ENCODE results near the gene TTLL11. TPM values are rescaled to one million over a fixed set of nuclear protein-coding genes. Genes with fewer than 3 reads are reported as not detected.

TTLL11 gene
- total RNA-seq, 2 donors from 2014 or later = 11.7 to 11.9 TPM

- no peak for TF ChIP-seq CTCF (IDR thresholded peaks at IDR 0.05)
- no peak for TF ChIP-seq POLR2A (IDR thresholded peaks at IDR 0.05)
- no peak for TF ChIP-seq POLR2AphosphoS5 (IDR thresholded peaks at IDR 0.05)
- intact Hi-C loops (cut with DNase I) = no loop called here
- DNase-seq (ENCODE audit: low spot score) = no peak
- 78% methylated on average over 12 of the region's 12 CpGs for WGBS
- H3K27me3 ChIP-seq (replicated peaks; ENCODE audit: insufficient read depth) = no peaks in the 10 kb centered on the region
- H3K9me3 ChIP-seq = no peaks in the 10 kb centered on the region
- H3K27ac ChIP-seq = no peak overlapping the region
- peaks cover 3% of the 10 kb centered on the region for H3K4me1 ChIP-seq (replicated peaks)
- H3K4me3 ChIP-seq = no peak overlapping the region
- H3K36me3 ChIP-seq = no peaks in the 10 kb centered on the region
These were observed 40.3 kb upstream of the TTLL11 start for GRCh38 chr9:122133263-122133983.

- Histone ChIP-seq H3K27ac (no peak overlapping the region), H3K9me3 (no peaks in the 10 kb centered on the region), H3K27me3 (replicated peaks; ENCODE audit: insufficient read depth) (no peaks in the 10 kb centered on the region), H3K4me1 (replicated peaks) (peaks cover 3% of the 10 kb centered on the region), H3K36me3 (no peaks in the 10 kb centered on the region), H3K4me3 (no peak overlapping the region)
- whole genome bisulfite sequencing = 100% methylated on average over 4 of the region's 4 CpGs
- TF ChIP-seq CTCF (IDR thresholded peaks at IDR 0.05) (no peak), POLR2AphosphoS5 (IDR thresholded peaks at IDR 0.05) (no peak), POLR2A (IDR thresholded peaks at IDR 0.05) (no peak)
- DNase-seq (ENCODE audit: low spot score) = no peak
- intact Hi-C loops (cut with DNase I) = no loop called here
These were observed 39.4 kb upstream of the TTLL11 start for GRCh38 chr9:122132539-122132938.

GRCh38 chr9:122131401-122132001, 38.4 kb upstream of the TTLL11 start:
- Histone ChIP-seq H3K27ac (no peak overlapping the region), H3K36me3 (no peaks in the 10 kb centered on the region), H3K9me3 (no peaks in the 10 kb centered on the region), H3K4me1 (replicated peaks) (peaks cover 3% of the 10 kb centered on the region), H3K27me3 (replicated peaks; ENCODE audit: insufficient read depth) (no peaks in the 10 kb centered on the region), H3K4me3 (no peak overlapping the region)
- WGBS = 23% methylated on average over 20 of the region's 21 CpGs
- intact Hi-C loops (cut with DNase I) = no loop called here
- TF ChIP-seq POLR2AphosphoS5 (IDR thresholded peaks at IDR 0.05) (no peak), CTCF (IDR thresholded peaks at IDR 0.05) (no peak), POLR2A (IDR thresholded peaks at IDR 0.05) (no peak)
- no peak for DNase-seq (ENCODE audit: low spot score)

DNA sequence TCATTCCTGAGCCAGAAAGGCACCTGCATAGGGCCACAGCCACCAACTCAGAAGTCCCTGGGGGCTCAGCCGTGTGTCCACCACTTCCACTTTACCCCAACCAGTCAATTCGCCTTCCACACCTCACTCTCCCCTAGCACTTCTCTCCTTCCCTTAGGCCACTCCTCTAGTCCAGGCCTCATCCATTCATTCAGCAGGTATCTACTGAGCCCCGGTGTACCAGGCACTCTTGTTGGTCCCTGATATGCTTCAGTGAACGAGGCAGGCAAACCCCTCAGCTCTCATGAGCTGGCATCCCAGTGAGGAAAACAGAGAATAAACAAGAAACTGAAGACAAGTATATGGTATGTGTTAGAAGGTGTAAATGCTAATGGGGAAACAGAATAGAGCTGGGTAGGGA, 37.7 kb upstream of the TTLL11 start:
- no peak for DNase-seq (ENCODE audit: low spot score)
- peaks cover 7% of the 10 kb centered on the region for H3K4me1 ChIP-seq (replicated peaks)
- no peaks in the 10 kb centered on the region for H3K27me3 ChIP-seq (replicated peaks; ENCODE audit: insufficient read depth)
- H3K27ac ChIP-seq = no peak overlapping the region
- WGBS = 80% methylated on average over 4 of the region's 4 CpGs
- TF ChIP-seq POLR2AphosphoS5 (IDR thresholded peaks at IDR 0.05) (no peak), CTCF (IDR thresholded peaks at IDR 0.05) (no peak), POLR2A (IDR thresholded peaks at IDR 0.05) (no peak)
- intact Hi-C loops (cut with DNase I) = no loop called here
- H3K4me3 ChIP-seq = no peak overlapping the region
- no peaks in the 10 kb centered on the region for H3K9me3 ChIP-seq
- no peaks in the 10 kb centered on the region for H3K36me3 ChIP-seq

- intact Hi-C loops (cut with DNase I) = loop anchor here (5.0 kb wide), 1 partner anchor 322 kb away; no protein-coding TSS in a partner anchor
- Histone ChIP-seq H3K4me3 (no peak overlapping the region), H3K4me1 (replicated peaks) (peaks cover 7% of the 10 kb centered on the region), H3K36me3 (no peaks in the 10 kb centered on the region), H3K9me3 (no peaks in the 10 kb centered on the region), H3K27me3 (replicated peaks; ENCODE audit: insufficient read depth) (no peaks in the 10 kb centered on the region), H3K27ac (no peak overlapping the region)
- no peak for TF ChIP-seq POLR2AphosphoS5 (IDR thresholded peaks at IDR 0.05)
- TF ChIP-seq CTCF (IDR thresholded peaks at IDR 0.05) = no peak
- no peak for TF ChIP-seq POLR2A (IDR thresholded peaks at IDR 0.05)
- 93% methylated on average over 2 of the region's 2 CpGs for WGBS
- no peak for DNase-seq (ENCODE audit: low spot score)
These were observed 36.9 kb upstream of the TTLL11 start for GRCh38 chr9:122129969-122130368.

Data from prostate gland (tissue), 2 donors.